H1 (cell line): ENCODE results near the gene SLC36A2. TPM values are rescaled to one million over a fixed set of nuclear protein-coding genes. Genes with fewer than 3 reads are reported as not detected.

Source experiments
- CTCF ChIA-PET: fragments of 300-600 bp; sonication (Branson Sonifier 250); formaldehyde crosslinking; loops from one replicate; lab custom pipeline; 2021; ENCODE audit not compliant: partially characterized antibody; lab: Charles Lee
- POLR2A ChIA-PET: fragments of 300-600 bp; sonication (Branson Sonifier 250); formaldehyde crosslinking; loops from one replicate; lab custom pipeline; 2021; ENCODE audit warnings: inconsistent platforms; ENCODE audit not compliant: partially characterized antibody; lab: Charles Lee
- DNase-seq, 2 experiments: peaks; one replicate each; pipeline versions ENCODE4 v3.0.0 to v3.0.0-alpha.2; 2010 to 2022; ENCODE audit warnings: low spot score in 2 of 2, low read depth in 1 of 2, mixed read lengths in 1 of 2
- FAIRE-seq: peaks from 2 replicates; lab custom pipeline; 2011; peaks lifted over from hg19 to GRCh38; lab: Jason Lieb, UNC
- H2AFZ ChIP-seq: 2 replicates; pipeline ENCODE4 v1.8.1; 2012; ENCODE audit warnings: low read length, inconsistent platforms
- H2AK5ac ChIP-seq: 2 replicates; pipeline ENCODE4 v1.6.1; 2013; ENCODE audit warnings: low read depth, low read length
- H2BK120ac ChIP-seq: replicated peaks from 2 replicates; pipeline ENCODE3; 2013; ENCODE audit warnings: low read depth, low read length, inconsistent platforms
- H2BK12ac ChIP-seq: 2 replicates; pipeline ENCODE4 v1.6.1; 2013; ENCODE audit warnings: low read depth, low read length
- H2BK15ac ChIP-seq: 2 replicates; pipeline ENCODE4 v1.6.1; 2013; ENCODE audit warnings: low read length
- H2BK20ac ChIP-seq: 2 replicates; pipeline ENCODE4 v1.6.1; 2013; ENCODE audit warnings: low read length
- H2BK5ac ChIP-seq: 2 replicates; pipeline ENCODE4 v1.6.1; 2013; ENCODE audit warnings: low read depth, low read length
- H3K14ac ChIP-seq: 2 replicates; pipeline ENCODE4 v1.6.1; 2013; ENCODE audit warnings: inconsistent platforms; ENCODE audit not compliant: insufficient read length
- H3K18ac ChIP-seq: 2 replicates; pipeline ENCODE4 v1.6.1; 2013; ENCODE audit warnings: low read length; ENCODE audit errors: extremely low read depth
- H3K23ac ChIP-seq: 2 replicates; pipeline ENCODE4 v1.6.1; 2013; ENCODE audit warnings: inconsistent platforms; ENCODE audit not compliant: insufficient read length
- H3K23me2 ChIP-seq: 2 replicates; pipeline ENCODE4 v1.6.1; 2013; ENCODE audit warnings: low read depth, low read length
- H3K27ac ChIP-seq: 2 replicates; pipeline ENCODE4 v1.6.1; 2011; ENCODE audit warnings: low read depth, low read length, inconsistent platforms
- H3K27me3 ChIP-seq, 4 experiments: replicated peaks in 1 of 4; 1 replicate in 1 of 4; 2 replicates in 3 of 4; pipeline versions ENCODE4 v1.6.1 to v1.8.1; 2011 to 2013; ENCODE audit warnings: low read length in 3 of 4, mild to moderate bottlenecking in 3 of 4, inconsistent platforms in 2 of 4, mixed read lengths in 2 of 4, moderate library complexity in 1 of 4; ENCODE audit not compliant: control insufficient read depth in 3 of 4, insufficient read depth in 3 of 4; ENCODE audit errors: extremely low read depth in 1 of 4
- H3K36me3 ChIP-seq, 4 experiments: 2 replicates each; pipeline versions ENCODE4 v1.6.1 to v1.8.1; 2011 to 2013; ENCODE audit warnings: mild to moderate bottlenecking in 4 of 4, low read length in 3 of 4, moderate library complexity in 2 of 4, control low read depth in 1 of 4, inconsistent platforms in 1 of 4; ENCODE audit not compliant: insufficient read depth in 4 of 4, control insufficient read depth in 2 of 4
- H3K4ac ChIP-seq: replicated peaks from 2 replicates; pipeline ENCODE3; 2013; ENCODE audit warnings: low read length, low read depth, mixed read lengths, inconsistent platforms; ENCODE audit not compliant: insufficient read length
- H3K4me1 ChIP-seq, 4 experiments: replicated peaks in 1 of 4; 1 replicate in 1 of 4; 2 replicates in 3 of 4; pipeline versions ENCODE4 v1.6.1 to v1.8.1; 2011 to 2013; ENCODE audit warnings: low read length in 3 of 4, inconsistent platforms in 2 of 4, mixed read lengths in 1 of 4; ENCODE audit not compliant: insufficient read depth in 4 of 4, control insufficient read depth in 3 of 4
- H3K4me2 ChIP-seq, 2 experiments: 2 replicates each; pipeline versions ENCODE4 v1.6.1 to v1.8.1; 2011 to 2013; ENCODE audit warnings: low read depth in 2 of 2, low read length in 2 of 2, control low read depth in 1 of 2, inconsistent platforms in 1 of 2, mild to moderate bottlenecking in 1 of 2; ENCODE audit not compliant: insufficient read depth in 1 of 2
- H3K4me3 ChIP-seq, 4 experiments: fragments of 200-600, 300-600 bp in 1 of 4; sonication (generic), shearing (Covaris generic), sonication (Bioruptor Twin) in 1 of 4; 2 replicates each; pipeline versions ENCODE4 v1.5.1 to v1.8.1; 2011 to 2016; ENCODE audit warnings: low read length in 4 of 4, low read depth in 3 of 4, control low read depth in 2 of 4, inconsistent platforms in 2 of 4, mild to moderate bottlenecking in 2 of 4, mixed read lengths in 1 of 4, moderate library complexity in 1 of 4; ENCODE audit not compliant: insufficient read depth in 2 of 4; ENCODE audit errors: extremely low read depth in 1 of 4
- H3K56ac ChIP-seq: replicated peaks from 2 replicates; pipeline ENCODE3; 2013; ENCODE audit warnings: low read depth, mild to moderate bottlenecking, mixed read lengths, low read length, inconsistent platforms; ENCODE audit not compliant: insufficient read length
- H3K79me1 ChIP-seq: 2 replicates; pipeline ENCODE4 v1.6.1; 2013; ENCODE audit warnings: low read depth, low read length, control low read depth
- H3K79me2 ChIP-seq, 2 experiments: 2 replicates each; pipeline versions ENCODE4 v1.6.1 to v1.8.1; 2012 to 2013; ENCODE audit warnings: low read length in 2 of 2, mild to moderate bottlenecking in 2 of 2, inconsistent platforms in 1 of 2; ENCODE audit not compliant: insufficient read depth in 2 of 2, control insufficient read depth in 1 of 2
- H3K9ac ChIP-seq, 4 experiments: replicated peaks in 1 of 4; 1 replicate in 1 of 4; 2 replicates in 3 of 4; pipeline versions ENCODE4 v1.6.1 to v1.8.1; 2011 to 2013; ENCODE audit warnings: low read depth in 3 of 4, low read length in 3 of 4, control low read depth in 2 of 4, mild to moderate bottlenecking in 2 of 4, moderate library complexity in 2 of 4, inconsistent platforms in 1 of 4; ENCODE audit errors: extremely low read depth in 1 of 4
- H3K9me3 ChIP-seq, 2 experiments: 2 replicates each; pipeline versions ENCODE4 v1.6.1 to v1.8.1; 2012 to 2013; ENCODE audit warnings: mild to moderate bottlenecking in 2 of 2, moderate library complexity in 2 of 2, control low read depth in 1 of 2, inconsistent platforms in 1 of 2, low read depth in 1 of 2, low read length in 1 of 2, mixed read lengths in 1 of 2; ENCODE audit not compliant: insufficient read depth in 2 of 2
- H4K20me1 ChIP-seq, 2 experiments: replicated peaks in 1 of 2; 2 replicates each; pipeline versions ENCODE3 to v1.8.1; 2011 to 2013; ENCODE audit warnings: inconsistent platforms in 2 of 2, low read length in 2 of 2, mild to moderate bottlenecking in 1 of 2; ENCODE audit not compliant: insufficient read depth in 2 of 2, control insufficient read depth in 1 of 2
- H4K5ac ChIP-seq: 2 replicates; pipeline ENCODE4 v1.6.1; 2013; ENCODE audit warnings: low read length, low read depth, mixed read lengths, inconsistent platforms; ENCODE audit not compliant: insufficient read length
- H4K8ac ChIP-seq: 2 replicates; pipeline ENCODE4 v1.8.0; 2013; ENCODE audit warnings: mild to moderate bottlenecking, moderate library complexity, low read length, inconsistent platforms; ENCODE audit not compliant: insufficient read depth; ENCODE audit errors: extremely low read depth
- H4K91ac ChIP-seq: replicated peaks from 2 replicates; pipeline ENCODE3; 2013; ENCODE audit warnings: low read length, mixed read lengths, inconsistent platforms; ENCODE audit not compliant: insufficient read length
- BACH1 ChIP-seq: IDR thresholded peaks from 2 replicates; pipeline ENCODE4 v1.6.1; 2012; ENCODE audit warnings: low read length, improper control_type of control experiment
- BRCA1 ChIP-seq: IDR thresholded peaks from 2 replicates; pipeline ENCODE4 v1.6.1; 2012; ENCODE audit warnings: low read depth, low read length, improper control_type of control experiment
- CREB1 ChIP-seq: IDR thresholded peaks from 2 replicates; pipeline ENCODE4 v1.6.1; 2012; ENCODE audit warnings: inconsistent platforms
- CTBP2 ChIP-seq: IDR thresholded peaks from 2 replicates; pipeline ENCODE4 v1.7.0; 2011; ENCODE audit warnings: borderline replicate concordance, mild to moderate bottlenecking, moderate library complexity, mixed read lengths, low read length; ENCODE audit not compliant: insufficient read depth, insufficient read length
- EGR1 ChIP-seq: IDR thresholded peaks from 2 replicates; pipeline ENCODE4 v1.6.1; 2011; ENCODE audit warnings: low read depth, low read length, borderline replicate concordance
- JUN ChIP-seq: IDR thresholded peaks from 2 replicates; pipeline ENCODE4 v1.6.1; 2011; ENCODE audit warnings: low read depth, mild to moderate bottlenecking, improper control_type of control experiment, low read length
- NANOG ChIP-seq: IDR thresholded peaks from 2 replicates; pipeline ENCODE4 v1.6.1; 2011; ENCODE audit warnings: low read length, low read depth, mild to moderate bottlenecking, inconsistent platforms; ENCODE audit not compliant: insufficient read depth, poor library complexity, severe bottlenecking
- PHF8 ChIP-seq: fragments of 200-600 bp; sonication (generic); conservative IDR thresholded peaks from 2 replicates; pipeline ENCODE4 v1.7.1; 2012; ENCODE audit warnings: low read depth, mild to moderate bottlenecking, inconsistent platforms, low read length, moderate library complexity
- SIN3A ChIP-seq, 2 experiments: IDR thresholded peaks in 1 of 2; conservative IDR thresholded peaks in 1 of 2; 2 replicates each; pipeline ENCODE4 v1.6.1; 2011 to 2012; ENCODE audit warnings: low read length in 2 of 2, improper control_type of control experiment in 1 of 2, low read depth in 1 of 2, mild to moderate bottlenecking in 1 of 2
- TAF1 ChIP-seq: IDR thresholded peaks from 2 replicates; pipeline ENCODE4 v1.6.1; 2011; ENCODE audit warnings: mild to moderate bottlenecking, low read depth, low read length
- TEAD4 ChIP-seq: IDR thresholded peaks from 2 replicates; pipeline ENCODE4 v1.6.1; 2012; ENCODE audit warnings: low read depth, low read length, inconsistent platforms, mixed read lengths
- USF2 ChIP-seq: IDR thresholded peaks from 2 replicates; pipeline ENCODE4 v1.6.1; 2011; ENCODE audit warnings: low read length, improper control_type of control experiment
- WGBS, 2 experiments: shearing (Covaris generic) in 1 of 2; methylation state at CpG; one replicate each; pipeline versions ENCODE4 v1.1.6 to v1.1.7; 2013 to 2015; ENCODE audit warnings: low lambda C conversion rate in 2 of 2, mixed read lengths in 2 of 2, inconsistent platforms in 1 of 2, low coverage in 1 of 2, missing lambda C conversion rate in 1 of 2; ENCODE audit not compliant: insufficient replicate concordance in 2 of 2, insufficient coverage in 1 of 2, insufficient read length in 1 of 2; ENCODE audit errors: extremely low coverage in 1 of 2, missing lambda C conversion rate in 1 of 2; 5-methylcytosine and 5-hydroxymethylcytosine counted together
- polyA plus RNA-seq, 7 experiments: library from polyadenylated mRNA; depleted of rRNA in 3 of 7; stranded (reverse) in 5 of 7; unstranded in 2 of 7; fragments of >200 nt in 5 of 7; fragments of 200-250 nt in 2 of 7; gene quantifications; 1 replicate in 5 of 7; 2 replicates in 1 of 7; 4 replicates in 1 of 7; pipeline versions ENCODE4 v1.2.1 to v1.2.3, GENCODE V29; 2011 to 2013; ENCODE audit warnings: missing spikeins in 2 of 7, mixed read lengths in 2 of 7
- total RNA-seq: library from RNA; stranded (reverse); fragmentation: NEBNext Ultra II Directional; extraction: Animal tissue kit (Norgen Biotek cat#: 25700); gene quantifications from 2 replicates; pipeline ENCODE4 v1.2.1, GENCODE V29; 2021

Gene SLC36A2
- total and polyA plus RNA-seq, 2 of the 8 experiments (the other 6 are each of a cell fraction or from before 2014, with no cell fraction given): 0.30 TPM; not detected in 1

GRCh38 chr5:151283120-151283825 lies 64.1 kb downstream of the SLC36A2 start:
- Histone ChIP-seq H3K4me3 (no peak overlapping the region), H3K79me2 (no peaks in the 10 kb centered on the region), H3K4me2 (no peak overlapping the region), H4K8ac (no peak overlapping the region), H3K27ac (no peak overlapping the region), H4K20me1 (no peaks in the 10 kb centered on the region), H3K4me1 (peaks cover 0 to 6% (median 3%) of the 10 kb centered on the region in 4 experiments; a peak in 2 of 7 replicates), H3K23ac (no peak overlapping the region), H2BK120ac (no peak overlapping the region), H2BK20ac (no peak overlapping the region), H2AFZ (no peak overlapping the region), H3K23me2 (no peaks in the 10 kb centered on the region), H3K18ac (no peak overlapping the region), H4K91ac (no peak overlapping the region), H3K14ac (no peak overlapping the region), H3K9me3 (no peaks in the 10 kb centered on the region), H2BK12ac (no peak overlapping the region), H3K27me3 (no peaks in the 10 kb centered on the region), H2BK15ac (no peak overlapping the region), H3K4ac (no peak overlapping the region), H3K56ac (no peak overlapping the region), H4K5ac (no peak overlapping the region), H3K79me1 (no peaks in the 10 kb centered on the region), H3K9ac (no peak overlapping the region), H2BK5ac (no peak overlapping the region), H3K36me3 (no peaks in the 10 kb centered on the region), H2AK5ac (no peak overlapping the region)
- DNase-seq (peak in 1 of 2 experiments; percentile 13), FAIRE-seq (no peak)
- 92% methylated on average over 4 of the region's 4 CpGs; no CpG with 5 or more reads in 1 of the 2 experiments for WGBS, 2 experiments
- ChIA-PET POLR2A (no interaction called here), CTCF (interaction anchor here (0.6 to 6.1 kb wide), 20 partner anchors 9 to 240 kb away, joined by 3 to 45 read pairs (median 4); no protein-coding TSS in a partner anchor)
- no peak for TF ChIP-seq TAF1
- no peak for TF ChIP-seq USF2
- TF ChIP-seq PHF8: no peak
- TF ChIP-seq EGR1: no peak
- TF ChIP-seq JUN: no peak
- TF ChIP-seq TEAD4: no peak
- TF ChIP-seq BRCA1: no peak
- no peak for TF ChIP-seq SIN3A (conservative IDR thresholded peaks at IDR 0.05 in 1 of 2, IDR thresholded peaks at IDR 0.05 in 1 of 2; ENCODE audit: low read depth in 1 of 2, low read length in 2 of 2)
- TF ChIP-seq CTBP2: no peak
- no peak for TF ChIP-seq NANOG
- no peak for TF ChIP-seq CREB1
- TF ChIP-seq BACH1: no peak
